HG02798 (cell line): ENCODE results near the gene LCN2.

Source experiments
- ATAC-seq: cut with Tn5 transposase; IDR thresholded peaks from one replicate; pipeline ENCODE4 v1.9.1; 2021; ENCODE audit warnings: mild to moderate bottlenecking; ENCODE audit not compliant: unreplicated experiment, poor library complexity

Gene LCN2

DNA sequence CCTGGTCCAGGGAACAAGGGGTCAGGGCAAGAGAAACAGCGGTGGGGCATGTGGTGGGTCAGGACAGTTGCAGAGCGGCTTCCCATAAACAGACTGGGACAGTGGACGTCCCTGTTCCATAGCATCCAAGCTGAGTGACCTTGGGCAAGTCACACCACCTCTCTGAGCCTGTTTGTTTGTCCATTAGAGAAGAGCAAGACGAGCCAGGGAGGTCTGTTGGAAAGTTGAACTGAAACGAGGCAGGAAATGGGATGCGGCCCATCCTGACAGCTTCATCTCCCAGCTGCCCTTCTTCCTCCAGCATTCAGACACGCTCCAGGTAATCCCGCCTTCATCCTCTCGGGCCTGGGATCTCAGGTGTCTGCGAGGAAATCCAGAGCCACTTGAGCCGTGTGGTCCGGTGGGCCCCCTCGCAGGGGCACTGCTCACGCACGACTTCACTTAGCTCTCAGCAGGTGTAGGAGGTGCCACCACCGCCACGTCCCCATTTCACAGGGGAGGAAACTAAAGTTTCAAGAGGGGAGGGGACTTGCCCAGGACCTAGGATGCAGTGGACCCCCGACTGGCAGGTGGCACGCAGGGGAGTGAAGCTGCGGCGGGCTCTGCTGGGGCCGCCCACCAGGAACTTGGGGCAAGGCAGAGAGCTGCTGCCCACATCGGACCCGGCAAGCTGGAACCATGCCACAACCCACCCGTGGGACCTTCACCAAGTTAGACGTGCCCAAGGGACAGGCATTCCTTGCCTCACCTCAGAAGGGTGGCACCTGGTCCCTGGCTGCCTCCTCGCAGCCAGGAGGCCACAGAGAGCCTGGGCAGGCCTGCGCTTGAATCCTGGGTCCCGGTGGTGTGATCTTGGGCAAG lies 34.7 kb upstream of the LCN2 start:
- no peak for ATAC-seq

DNA sequence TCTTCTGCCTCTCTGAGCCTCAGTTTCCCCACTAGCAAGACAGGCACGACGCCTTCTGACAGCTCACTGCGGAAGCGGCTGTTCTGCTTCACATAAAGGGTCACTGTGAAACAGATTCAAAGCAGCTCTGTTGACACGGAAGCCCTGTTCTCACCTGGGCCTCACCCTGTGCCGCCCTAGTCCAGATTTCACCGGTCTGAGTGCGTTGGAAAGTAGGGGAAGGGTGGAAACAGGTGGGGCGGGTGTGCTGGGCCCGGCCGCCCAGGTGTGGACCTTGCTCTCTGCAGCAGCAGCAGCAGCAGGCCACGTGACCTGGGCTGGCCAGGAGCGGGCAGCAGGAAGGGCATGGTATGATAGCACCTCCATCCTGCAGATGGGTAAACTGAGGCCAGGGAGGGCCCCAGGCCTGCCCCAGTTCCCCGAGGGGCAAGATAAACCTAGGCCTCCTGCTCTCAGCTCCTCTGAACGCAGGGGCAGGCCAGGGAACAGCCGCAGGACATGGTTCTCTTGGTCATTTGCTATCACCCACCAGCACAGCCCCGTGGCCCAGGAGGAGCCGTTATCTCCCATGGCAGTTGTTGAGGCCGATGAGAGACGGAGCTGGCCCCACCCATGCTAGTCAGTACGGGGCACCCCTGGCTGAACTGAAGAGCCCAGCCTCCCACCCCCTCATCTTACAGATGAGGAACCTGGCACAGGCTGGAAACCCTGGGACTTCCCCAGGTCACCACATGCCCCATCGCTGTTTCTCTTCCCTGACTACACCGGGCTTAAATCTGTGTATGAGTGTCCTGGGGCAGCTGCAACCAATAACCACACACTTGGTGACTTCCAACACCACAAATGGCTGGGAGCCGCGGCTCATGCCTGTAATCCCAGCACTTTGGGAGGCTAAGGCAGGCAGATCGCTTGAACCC lies 33.8 kb upstream of the LCN2 start:
- ATAC-seq: peak; percentile 38

GRCh38 chr9:128116104-128117083 lies 32.9 kb upstream of the LCN2 start:
- ATAC-seq: no peak

DNA sequence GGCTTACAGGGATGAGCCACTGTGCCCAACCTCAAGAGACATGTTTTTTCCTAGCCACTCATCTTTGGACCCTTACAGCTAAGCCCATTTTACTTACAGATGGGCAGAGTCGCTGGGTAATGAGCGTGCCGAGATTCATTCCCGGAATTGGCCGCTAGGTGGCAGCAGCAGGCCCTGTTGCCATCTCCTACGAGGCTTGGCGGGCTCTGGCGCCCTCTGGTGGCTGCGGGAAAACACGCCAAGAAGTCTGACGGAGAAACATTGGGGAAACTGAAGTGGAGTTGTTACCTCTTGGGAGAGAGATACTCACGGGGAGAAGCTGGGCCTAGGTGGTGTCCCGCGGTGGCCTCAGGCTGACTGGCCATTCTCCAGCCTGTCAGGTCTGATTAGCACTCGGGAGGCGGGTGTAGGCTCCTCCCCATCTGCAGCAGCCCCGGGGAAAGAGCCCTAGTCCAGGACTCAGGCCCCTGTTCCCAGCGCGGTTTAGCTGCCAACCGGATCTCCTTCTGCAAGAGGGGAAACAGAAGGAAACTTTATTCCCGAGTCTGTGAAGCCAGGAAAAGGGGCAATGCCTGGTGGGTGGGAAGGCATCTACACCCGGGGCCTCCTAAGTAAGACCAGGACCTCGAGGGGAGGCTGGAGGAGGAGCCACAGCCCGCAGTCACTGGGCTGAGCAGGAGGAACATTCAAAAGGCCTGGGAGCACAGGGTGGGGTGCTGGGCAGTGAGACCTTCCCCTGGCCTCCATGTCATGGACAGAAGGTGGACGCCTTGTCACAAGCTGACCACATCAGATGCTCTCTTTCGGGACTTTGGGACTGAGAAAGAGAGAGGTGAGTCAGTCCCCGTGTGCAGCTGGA lies 31.4 kb upstream of the LCN2 start:
- ATAC-seq: peak; percentile 68

- ATAC-seq: no peak
Measured at GRCh38 chr9:128118472-128118857, 30.8 kb upstream of the LCN2 start.

DNA sequence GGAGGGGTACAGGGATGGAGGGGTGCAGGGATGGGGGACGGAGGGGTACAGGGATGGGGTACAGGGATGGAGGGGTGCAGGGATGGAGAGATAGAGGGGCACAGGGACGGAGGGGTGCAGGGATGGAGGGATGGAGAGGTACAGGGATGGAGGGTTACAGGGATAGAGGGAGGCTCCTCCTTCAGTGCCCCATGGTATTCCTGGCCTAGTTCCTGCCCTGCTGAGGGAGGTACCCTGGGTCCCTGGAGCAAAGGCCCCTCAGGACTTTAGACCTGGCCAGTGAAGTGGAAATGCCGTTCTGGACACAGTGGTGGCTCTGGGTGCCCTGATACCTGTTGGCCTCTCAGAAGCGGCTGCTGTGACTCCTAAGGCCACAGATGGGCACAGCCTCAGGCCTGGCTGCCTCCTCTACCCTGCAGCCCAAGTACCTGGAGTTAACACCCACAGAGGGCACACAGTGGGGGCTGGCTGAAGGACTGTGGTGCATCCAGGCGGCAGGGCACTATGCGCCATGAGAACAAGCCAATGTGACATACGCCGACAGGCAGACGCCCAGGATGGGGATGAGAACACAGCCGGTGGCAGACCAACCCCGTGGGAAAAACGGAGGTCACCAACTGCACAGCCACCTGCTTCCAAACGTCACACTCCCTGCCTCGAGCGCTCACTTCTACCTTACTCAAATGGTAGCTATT lies 30.1 kb upstream of the LCN2 start:
- no peak for ATAC-seq

DNA sequence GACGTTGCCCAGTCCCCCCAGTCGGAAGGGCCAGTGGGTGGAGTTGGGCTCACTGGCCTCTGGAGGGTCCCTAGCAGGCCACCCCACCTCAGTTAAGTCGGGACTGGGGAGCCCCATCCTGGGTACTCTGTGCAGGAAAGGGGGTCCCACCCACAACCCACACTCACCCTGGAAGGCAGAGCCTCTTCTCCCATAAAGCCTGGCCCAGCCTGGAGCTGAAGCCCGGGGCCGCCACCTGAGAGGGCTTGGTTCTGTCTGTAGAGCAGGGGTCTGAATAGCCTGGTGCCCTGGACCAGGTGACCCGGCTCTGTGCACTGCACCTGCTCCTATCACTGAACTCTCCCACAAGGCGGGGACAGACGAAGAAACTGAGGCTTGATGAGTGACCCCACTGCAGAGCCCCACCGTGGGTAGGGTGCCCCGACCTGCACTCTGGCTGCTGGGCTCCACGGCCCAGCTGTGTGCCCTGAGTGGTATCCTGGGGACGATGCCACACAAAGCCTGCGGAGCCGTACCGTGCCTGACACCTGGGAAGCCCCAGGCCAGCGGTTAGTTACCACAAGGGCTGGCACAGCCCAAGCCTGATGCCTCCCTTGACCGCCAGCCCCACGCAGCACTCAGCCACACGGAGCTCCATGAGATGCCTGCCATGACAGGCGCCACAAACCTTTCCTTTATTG lies 29.1 kb upstream of the LCN2 start:
- ATAC-seq: no peak

- ATAC-seq: no peak
Measured at GRCh38 chr9:128120741-128121465, 28.4 kb upstream of the LCN2 start.

- no peak for ATAC-seq
Measured at GRCh38 chr9:128121466-128121810, 27.8 kb upstream of the LCN2 start.

- no peak for ATAC-seq
Measured at GRCh38 chr9:128121924-128122808, 27.1 kb upstream of the LCN2 start.

GRCh38 chr9:128122809-128123175 lies 26.5 kb upstream of the LCN2 start:
- no peak for ATAC-seq

DNA sequence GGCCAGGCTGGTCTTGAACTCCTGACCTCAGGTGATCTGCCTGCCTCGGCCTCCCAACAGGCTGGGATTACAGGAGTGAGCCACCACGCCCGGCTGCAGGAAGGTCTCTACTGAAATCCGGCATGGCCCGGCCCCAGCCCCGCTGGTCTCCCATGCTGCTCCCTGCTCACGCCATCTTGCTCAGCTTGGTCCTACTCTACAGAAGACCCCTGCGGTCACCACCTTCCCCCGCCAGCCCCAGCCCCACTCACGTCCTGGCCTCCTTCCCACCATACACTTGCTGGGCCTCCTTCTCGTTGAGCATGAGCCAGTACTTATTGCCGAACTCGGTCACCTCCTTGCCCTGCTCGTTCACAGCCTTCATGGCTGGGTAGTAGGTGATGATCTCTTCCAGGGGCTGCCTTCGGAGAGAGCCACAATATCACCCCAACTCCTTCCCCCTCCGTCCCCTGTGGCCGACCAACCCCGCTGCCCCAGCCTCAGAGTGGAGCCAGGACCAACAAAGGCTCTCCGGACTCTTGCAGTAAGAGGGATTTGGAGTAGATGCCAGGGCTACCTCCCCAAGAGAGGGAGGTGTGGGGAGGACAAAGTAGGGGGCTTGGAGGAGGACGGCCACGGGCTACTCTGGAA lies 25.7 kb upstream of the LCN2 start:
- ATAC-seq: no peak

DNA sequence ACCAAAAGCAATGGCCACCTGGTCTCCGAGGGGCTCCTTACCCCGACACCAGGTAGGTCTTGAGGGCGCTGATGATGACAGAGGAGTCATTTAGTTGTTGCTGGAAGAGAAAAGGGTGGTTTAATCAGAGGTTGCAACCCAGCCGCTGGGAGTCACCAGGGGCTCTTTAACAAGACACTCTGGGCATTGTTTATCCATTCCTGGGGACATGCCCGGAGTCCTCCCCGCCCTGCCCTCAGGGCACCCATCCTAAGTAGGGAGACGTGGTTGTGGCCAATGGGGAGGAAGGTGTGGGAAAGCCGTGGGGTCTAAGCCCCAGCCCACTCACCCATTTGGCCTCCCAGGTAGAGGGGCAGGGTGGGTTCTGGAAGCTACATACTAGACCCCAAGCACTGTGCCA lies 24.8 kb upstream of the LCN2 start:
- ATAC-seq: no peak

GRCh38 chr9:128124873-128125579 lies 24.2 kb upstream of the LCN2 start:
- ATAC-seq: no peak

DNA sequence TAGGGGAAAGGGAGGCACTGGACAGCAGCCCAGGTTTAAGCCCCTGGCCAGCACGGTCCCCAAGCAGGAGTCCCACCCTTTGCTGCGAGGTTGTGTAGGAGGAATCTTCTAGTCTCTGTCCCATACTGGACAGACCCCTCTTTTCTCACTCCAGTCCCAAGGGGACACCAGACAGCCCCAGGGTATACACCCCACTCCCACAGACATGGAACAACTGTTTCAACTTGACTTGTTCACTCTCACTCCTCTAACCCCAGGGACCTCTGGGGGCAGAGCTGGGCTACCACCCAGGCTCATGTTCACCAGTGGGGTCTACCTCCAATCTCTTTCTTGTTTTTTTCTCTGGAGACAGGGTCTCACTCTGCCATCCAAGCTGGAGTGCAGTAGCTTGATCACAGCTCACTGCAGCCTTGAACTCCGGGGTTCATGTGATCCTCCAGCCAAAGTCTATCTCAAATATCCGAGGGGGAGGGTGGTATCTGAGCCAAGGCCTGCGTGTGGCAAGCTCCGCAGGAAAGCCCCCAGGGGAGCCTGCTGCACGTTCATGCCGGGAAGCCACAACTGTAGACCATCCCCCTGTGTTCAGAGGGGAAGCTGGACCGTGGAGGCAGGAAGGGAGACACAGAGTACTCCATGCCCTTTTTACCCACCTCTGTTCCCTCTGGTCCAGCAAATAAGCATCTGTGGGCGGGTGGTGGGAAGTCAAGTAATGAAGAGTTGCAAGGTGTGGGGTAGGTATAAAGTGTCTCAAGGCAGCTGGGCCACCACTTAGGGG lies 23.5 kb upstream of the LCN2 start:
- ATAC-seq: no peak
